H9 (cell line): ENCODE data around the gene GABRD. TPM values are rescaled to one million over a fixed set of nuclear protein-coding genes. Genes with fewer than 3 reads are reported as not detected.
A peak's percentile ranks its signal among the peaks of the same experiment; 100 is the strongest.

Source experiments
- DNase-seq: peaks from one replicate; pipeline ENCODE4 v3.0.0-alpha.2; 2017
- H2AFZ ChIP-seq: one replicate; pipeline ENCODE4 v1.6.1; 2013; ENCODE audit warnings: mild to moderate bottlenecking, low read length, control low read depth, moderate library complexity
- H2AK5ac ChIP-seq: 2 replicates; pipeline ENCODE4 v1.6.1; 2013; ENCODE audit warnings: low read length, control low read depth, mixed read lengths; ENCODE audit not compliant: insufficient read length
- H2BK120ac ChIP-seq: one replicate; pipeline ENCODE4 v1.6.1; 2013; ENCODE audit warnings: low read depth, mild to moderate bottlenecking, low read length, control low read depth, inconsistent platforms; ENCODE audit not compliant: poor library complexity, severe bottlenecking
- H2BK12ac ChIP-seq: 2 replicates; pipeline ENCODE4 v1.6.1; 2013; ENCODE audit warnings: low read length, control low read depth, mixed read lengths, low read depth; ENCODE audit not compliant: insufficient read length
- H2BK15ac ChIP-seq: 2 replicates; pipeline ENCODE4 v1.6.1; 2013; ENCODE audit warnings: low read depth, low read length, control low read depth
- H2BK20ac ChIP-seq: one replicate; pipeline ENCODE4 v1.6.1; 2013; ENCODE audit warnings: low read depth, mild to moderate bottlenecking, low read length, control low read depth, inconsistent platforms; ENCODE audit not compliant: poor library complexity, severe bottlenecking
- H2BK5ac ChIP-seq: 2 replicates; pipeline ENCODE4 v1.6.1; 2013; ENCODE audit warnings: low read length, control low read depth, mixed read lengths; ENCODE audit not compliant: insufficient read length
- H3K14ac ChIP-seq: 2 replicates; pipeline ENCODE4 v1.6.1; 2013; ENCODE audit warnings: low read length, control low read depth; ENCODE audit not compliant: insufficient read depth
- H3K18ac ChIP-seq: 2 replicates; pipeline ENCODE4 v1.6.1; 2013; ENCODE audit warnings: low read depth, mild to moderate bottlenecking, mixed read lengths, low read length, control low read depth; ENCODE audit not compliant: insufficient read length
- H3K23ac ChIP-seq: 2 replicates; pipeline ENCODE4 v1.6.1; 2013; ENCODE audit warnings: low read length, control low read depth, mixed read lengths, low read depth; ENCODE audit not compliant: insufficient read length
- H3K23me2 ChIP-seq: 2 replicates; pipeline ENCODE4 v1.6.1; 2013; ENCODE audit warnings: low read depth, mild to moderate bottlenecking, mixed read lengths, low read length, control low read depth; ENCODE audit not compliant: insufficient read length, poor library complexity, severe bottlenecking
- H3K27ac ChIP-seq: 2 replicates; pipeline ENCODE4 v1.5.1; 2013; ENCODE audit warnings: low read length, control low read depth, mixed read lengths, low read depth; ENCODE audit not compliant: insufficient read length
- H3K27me3 ChIP-seq: 2 replicates; pipeline ENCODE4 v1.6.1; 2013; ENCODE audit warnings: low read length, control low read depth, inconsistent platforms; ENCODE audit not compliant: insufficient read depth
- H3K4ac ChIP-seq: 2 replicates; pipeline ENCODE4 v1.6.1; 2013; ENCODE audit warnings: low read depth, mild to moderate bottlenecking, control low read depth, inconsistent platforms, low read length, moderate library complexity
- H3K4me1 ChIP-seq: 2 replicates; pipeline ENCODE4 v1.6.1; 2013; ENCODE audit warnings: low read length, control low read depth, inconsistent platforms; ENCODE audit not compliant: insufficient read depth
- H3K4me2 ChIP-seq: 2 replicates; pipeline ENCODE4 v1.6.1; 2013; ENCODE audit warnings: low read length, control low read depth, mixed read lengths; ENCODE audit not compliant: insufficient read length, insufficient read depth
- H3K56ac ChIP-seq: 2 replicates; pipeline ENCODE4 v1.6.1; 2013; ENCODE audit warnings: low read depth, mild to moderate bottlenecking, mixed read lengths, low read length, control low read depth; ENCODE audit not compliant: insufficient read length
- H3K79me1 ChIP-seq: 2 replicates; pipeline ENCODE4 v1.6.1; 2013; ENCODE audit warnings: low read depth, mild to moderate bottlenecking, moderate library complexity, low read length, control low read depth, inconsistent platforms; ENCODE audit not compliant: insufficient read depth, poor library complexity, severe bottlenecking
- H3K79me2 ChIP-seq: 2 replicates; pipeline ENCODE4 v1.6.1; 2013; ENCODE audit warnings: low read length, control low read depth, inconsistent platforms; ENCODE audit not compliant: insufficient read depth
- H3K9ac ChIP-seq: 2 replicates; pipeline ENCODE4 v1.6.1; 2013; ENCODE audit warnings: low read length, control low read depth, mixed read lengths; ENCODE audit not compliant: insufficient read length; ENCODE audit errors: extremely low read depth
- H3K9me3 ChIP-seq: one replicate; pipeline ENCODE4 v1.6.1; 2013; ENCODE audit warnings: low read depth, low read length, inconsistent platforms; ENCODE audit not compliant: control insufficient read depth
- H3T11ph ChIP-seq: one replicate; pipeline ENCODE4 v1.6.1; 2013; ENCODE audit warnings: mild to moderate bottlenecking, low read length, control low read depth, inconsistent platforms
- H4K20me1 ChIP-seq: one replicate; pipeline ENCODE4 v1.6.1; 2013; ENCODE audit not compliant: control insufficient read depth, insufficient read length, insufficient read depth
- H4K5ac ChIP-seq: 2 replicates; pipeline ENCODE4 v1.6.1; 2013; ENCODE audit warnings: low read depth, mild to moderate bottlenecking, mixed read lengths, low read length, control low read depth; ENCODE audit not compliant: insufficient read length
- H4K8ac ChIP-seq: replicated peaks from 2 replicates; pipeline ENCODE4 v1.6.1; 2013; ENCODE audit warnings: low read length, control low read depth, mixed read lengths, low read depth; ENCODE audit not compliant: insufficient read length
- H4K91ac ChIP-seq: 2 replicates; pipeline ENCODE4 v1.6.1; 2013; ENCODE audit warnings: low read depth, mild to moderate bottlenecking, moderate library complexity, mixed read lengths, low read length, control low read depth; ENCODE audit not compliant: insufficient read length
- H3K27ac Mint-ChIP-seq, 3 experiments: 2 replicates in 2 of 3; 3 replicates in 1 of 3; pipeline ENCODE4 v1.8.0; 2020 to 2021; ENCODE audit warnings: mixed read lengths in 3 of 3, mild to moderate bottlenecking in 1 of 3, moderate library complexity in 1 of 3
- H3K27me3 Mint-ChIP-seq: 2 replicates; pipeline ENCODE4 v1.8.0; 2021; ENCODE audit warnings: low read depth, mild to moderate bottlenecking, moderate library complexity, mixed read lengths
- H3K36me3 Mint-ChIP-seq, 3 experiments: 2 replicates in 2 of 3; 3 replicates in 1 of 3; pipeline ENCODE4 v1.8.0; 2020 to 2021; ENCODE audit warnings: low read depth in 3 of 3, mixed read lengths in 3 of 3; ENCODE audit not compliant: insufficient read depth in 1 of 3
- H3K4me1 Mint-ChIP-seq, 2 experiments: 2 replicates each; pipeline ENCODE4 v1.8.0; 2020; ENCODE audit warnings: mixed read lengths in 2 of 2
- H3K4me3 Mint-ChIP-seq, 2 experiments: 2 replicates in 1 of 2; 3 replicates in 1 of 2; pipeline ENCODE4 v1.8.0; 2020 to 2021; ENCODE audit warnings: mild to moderate bottlenecking in 2 of 2, mixed read lengths in 2 of 2, moderate library complexity in 1 of 2
- H3K9me3 Mint-ChIP-seq, 2 experiments: 2 replicates in 1 of 2; 3 replicates in 1 of 2; pipeline ENCODE4 v1.8.0; 2020; ENCODE audit warnings: mild to moderate bottlenecking in 2 of 2, mixed read lengths in 2 of 2, moderate library complexity in 1 of 2
- CTCF ChIP-seq: fragments of 200-600 bp; sonication (generic); conservative IDR thresholded peaks from 3 replicates; pipeline ENCODE4 v1.8.0; 2021; ENCODE audit warnings: antibody characterized with exemption, mild to moderate bottlenecking
- WGBS: extraction: QIAGEN DNeasy Blood & Tissue Kit; methylation state at CpG from one replicate; pipeline ENCODE4 v1.1.7; 2013; ENCODE audit warnings: missing lambda C conversion rate, low lambda C conversion rate, mixed read lengths; ENCODE audit not compliant: insufficient read length; ENCODE audit errors: extremely low coverage; 5-methylcytosine and 5-hydroxymethylcytosine counted together
- total RNA-seq: library from RNA; stranded (reverse); gene quantifications from 2 replicates; pipeline ENCODE4 v1.2.1, GENCODE V29; 2021

The GABRD gene
- total RNA-seq, 1 experiment from 2014 or later: 0.59 TPM

DNA sequence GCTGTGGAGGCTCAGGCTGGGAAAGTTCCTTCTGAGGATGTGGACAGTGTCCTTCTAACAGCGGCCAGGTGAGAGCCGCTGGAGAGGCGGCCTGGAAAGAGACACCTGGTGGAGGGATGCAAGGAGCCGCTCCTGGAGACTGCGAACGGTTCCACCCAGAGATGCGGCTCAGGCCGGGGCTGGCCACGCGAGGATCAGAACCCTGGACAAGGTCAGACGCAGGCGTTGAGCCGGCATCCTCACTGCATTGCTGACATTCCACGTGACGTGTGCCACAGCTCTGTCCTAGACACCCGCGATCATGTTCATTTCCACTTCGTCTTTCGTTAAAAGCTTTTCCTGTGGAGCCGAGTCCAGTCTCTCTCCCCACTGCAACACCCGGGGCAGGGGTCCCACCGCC, 44.3 kb upstream of the GABRD start:
- Histone ChIP-seq H3K79me2 (no peaks in the 10 kb centered on the region), H2BK20ac (no peak overlapping the region), H3K56ac (no peak overlapping the region), H2AFZ (no peak overlapping the region), H4K20me1 (no peaks in the 10 kb centered on the region), H2BK15ac (no peak overlapping the region), H3K27ac (no peak overlapping the region), H3K9me3 (no peaks in the 10 kb centered on the region), H3K9ac (no peak overlapping the region), H2BK12ac (no peak overlapping the region), H3K23ac (no peak overlapping the region), H3K4me2 (no peak overlapping the region), H2BK5ac (no peak overlapping the region), H3K27me3 (no peaks in the 10 kb centered on the region), H3K4ac (no peak overlapping the region), H3K14ac (no peak overlapping the region), H2AK5ac (no peak overlapping the region), H3K23me2 (no peaks in the 10 kb centered on the region), H3K79me1 (no peaks in the 10 kb centered on the region), H4K5ac (no peak overlapping the region), H4K8ac (no peak overlapping the region), H3T11ph (no peak overlapping the region), H3K4me1 (no peaks in the 10 kb centered on the region), H2BK120ac (no peak overlapping the region), H4K91ac (no peak overlapping the region), H3K18ac (no peak overlapping the region)
- DNase-seq: no peak
- H3K9me3 Mint-ChIP-seq: peaks cover 24 to 29% of the 10 kb centered on the region in 2 experiments
- 0 out of 3 replicates have a peak, but pooled peaks have one; percentile 12 for TF ChIP-seq CTCF
- peaks cover 0 to 12% of the 10 kb centered on the region in 2 experiments; a peak in 3 of 4 replicates for H3K4me1 Mint-ChIP-seq
- H3K27ac Mint-ChIP-seq: peak overlapping the region in 1 of 3 experiments; percentile 83; a peak in 2 of 7 replicates
- H3K4me3 Mint-ChIP-seq: no peak overlapping the region
- peaks cover 0 to 11% (median 0%) of the 10 kb centered on the region in 3 experiments; a peak in 4 of 7 replicates for H3K36me3 Mint-ChIP-seq
- peaks cover 5% of the 10 kb centered on the region for H3K27me3 Mint-ChIP-seq
- no CpG with 5 or more reads among the region's 22 CpGs for WGBS
